Kidney epithelial cell (primary cell): ENCODE results near the gene TMX1. TPM values are rescaled to one million over a fixed set of nuclear protein-coding genes. Genes with fewer than 3 reads are reported as not detected.

Experiments
- DNase-seq: peaks from one replicate; pipeline ENCODE4 v3.0.0-alpha.2; 2010; ENCODE audit warnings: low read depth
- H3K27me3 ChIP-seq: 2 replicates; pipeline ENCODE4 v1.6.0; 2011; ENCODE audit warnings: low read length; ENCODE audit not compliant: control insufficient read depth, insufficient read depth
- H3K36me3 ChIP-seq: 2 replicates; pipeline ENCODE4 v1.5.1; 2011; ENCODE audit warnings: low read length; ENCODE audit not compliant: control insufficient read depth, insufficient read depth
- H3K4me3 ChIP-seq: 2 replicates; pipeline ENCODE4 v1.5.1; 2011; ENCODE audit warnings: low read depth, mild to moderate bottlenecking, control low read depth, low read length
- CTCF ChIP-seq: IDR thresholded peaks from 2 replicates; pipeline ENCODE4 v1.5.1; 2011; ENCODE audit warnings: mild to moderate bottlenecking, moderate library complexity, low read length, control low read depth, inconsistent platforms; ENCODE audit not compliant: insufficient read depth, poor library complexity, severe bottlenecking
- total RNA-seq: library from RNA; depleted of rRNA; stranded (reverse); fragments of >200 nt; gene quantifications from 2 replicates; pipeline ENCODE4 v1.2.3, GENCODE V29; 2015

TMX1 gene
- total RNA-seq, 1 donor from 2014 or later: 34.3 TPM

- TF ChIP-seq CTCF: no peak
- no peaks in the 10 kb centered on the region for H3K36me3 ChIP-seq
- no peak for DNase-seq
Observed at GRCh38 chr14:51228890-51229289, 11.2 kb upstream of the TMX1 start.

GRCh38 chr14:51236314-51236713, 3.7 kb upstream of the TMX1 start:
- H3K4me3 ChIP-seq: no peak overlapping the region
- no peaks in the 10 kb centered on the region for H3K27me3 ChIP-seq
- TF ChIP-seq CTCF: no peak
- no peaks in the 10 kb centered on the region for H3K36me3 ChIP-seq
- no peak for DNase-seq

More at GRCh38 chr14:51228890-51229289, 11.2 kb upstream of the TMX1 start:
- Histone ChIP-seq H3K27me3 (no peaks in the 10 kb centered on the region), H3K4me3 (no peak overlapping the region)

GRCh38 chr14:51240804-51241380, 845 bp downstream of the TMX1 start:
- no peak for DNase-seq
- H3K27me3 ChIP-seq: no peaks in the 10 kb centered on the region
- H3K36me3 ChIP-seq: no peaks in the 10 kb centered on the region
- no peak for TF ChIP-seq CTCF
- peak overlapping the region; percentile 60 for H3K4me3 ChIP-seq

- Histone ChIP-seq H3K4me3 (no peak overlapping the region), H3K27me3 (no peaks in the 10 kb centered on the region), H3K36me3 (no peaks in the 10 kb centered on the region)
- peak; percentile 20 for TF ChIP-seq CTCF
- no peak for DNase-seq
Observed at GRCh38 chr14:51242545-51243490, 2.8 kb downstream of the TMX1 start.

- DNase-seq: no peak
- Histone ChIP-seq H3K36me3 (no peaks in the 10 kb centered on the region), H3K27me3 (no peaks in the 10 kb centered on the region), H3K4me3 (no peak overlapping the region)
- TF ChIP-seq CTCF: no peak
Observed at GRCh38 chr14:51244591-51244990, 4.5 kb downstream of the TMX1 start.
